HEK293T (cell line): ENCODE results near the gene HOMER2.

Source experiments
- BHLHE40 ChIP-seq: fragments of 450-650 bp; IDR thresholded peaks from 2 replicates; pipeline ENCODE4 v1.6.1; 2016; ENCODE audit warnings: mild to moderate bottlenecking, moderate library complexity, borderline replicate concordance
- FOXA1 ChIP-seq: fragments of 450-650 bp; IDR thresholded peaks from 2 replicates; pipeline ENCODE4 v1.6.1; 2016; ENCODE audit warnings: mild to moderate bottlenecking
- FOXK2 ChIP-seq: fragments of 450-650 bp; IDR thresholded peaks from 2 replicates; pipeline ENCODE4 v1.6.1; 2016; ENCODE audit warnings: mild to moderate bottlenecking
- HDGF ChIP-seq: fragments of 450-650 bp; IDR thresholded peaks from 2 replicates; pipeline ENCODE4 v1.6.1; 2017; ENCODE audit warnings: antibody characterized with exemption, borderline replicate concordance
- L3MBTL2 ChIP-seq: fragments of 450-650 bp; conservative IDR thresholded peaks from 2 replicates; pipeline ENCODE4 v1.6.1; 2016; ENCODE audit warnings: mild to moderate bottlenecking
- NFRKB ChIP-seq: fragments of 450-650 bp; IDR thresholded peaks from 2 replicates; pipeline ENCODE4 v1.6.1; 2016; ENCODE audit warnings: mild to moderate bottlenecking, moderate library complexity
- SP1 ChIP-seq: fragments of 450-650 bp; IDR thresholded peaks from 2 replicates; pipeline ENCODE4 v1.6.1; 2017

DNA sequence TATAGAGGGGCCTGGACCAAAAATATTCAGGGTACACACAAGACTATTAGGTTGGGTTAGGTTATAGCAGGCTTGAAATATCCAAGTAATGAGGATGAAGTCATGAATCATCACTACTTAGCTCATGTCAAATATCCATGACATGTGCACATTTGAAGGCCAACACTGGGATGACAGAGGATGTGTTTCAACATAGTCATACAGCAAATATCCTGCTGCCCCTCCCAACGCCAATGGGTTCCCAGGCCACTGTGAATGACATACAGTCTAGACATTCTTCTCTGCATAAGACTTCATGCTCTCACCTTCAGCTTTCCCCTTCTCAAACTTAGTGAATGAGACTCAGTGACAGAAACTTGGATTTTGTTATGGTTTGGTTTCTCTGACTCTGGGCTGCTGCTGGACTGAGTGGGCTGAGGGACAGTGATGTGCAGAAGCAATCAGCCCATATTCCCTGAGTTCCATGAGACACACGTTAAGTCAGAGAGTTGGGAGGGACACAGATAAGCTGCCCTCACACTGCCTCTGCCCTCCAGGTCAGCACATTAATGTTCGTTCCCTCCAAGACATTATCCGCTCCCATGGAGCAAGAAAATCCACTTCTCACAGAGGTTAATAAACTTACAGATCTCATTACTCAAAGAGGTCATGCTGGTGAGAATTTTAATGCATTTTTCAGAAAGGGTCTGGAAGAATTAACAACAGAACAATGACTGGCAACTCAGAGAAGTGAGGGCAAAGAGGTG lies 15.4 kb downstream of the HOMER2 start:
- TF ChIP-seq BHLHE40 (no peak), FOXA1 (no peak), L3MBTL2 (no peak), HDGF (no peak), NFRKB (no peak), SP1 (no peak), FOXK2 (no peak)
